Fibroblast of lung (primary cell): Measurements from ENCODE around the gene COASY. TPM values are rescaled to one million over a fixed set of nuclear protein-coding genes. Genes with fewer than 3 reads are reported as not detected.

Source experiments
- DNase-seq, 2 donors: peaks; one replicate each; pipeline versions ENCODE4 v3.0.0 to v3.0.0-alpha.2; 2010; ENCODE audit warnings: low read depth in 2 of 2
- H2AFZ ChIP-seq: 2 replicates; pipeline ENCODE4 v1.5.1; 2012; ENCODE audit warnings: low read length, control low read depth, inconsistent platforms
- H3K27ac ChIP-seq: 2 replicates; pipeline ENCODE4 v1.5.1; 2011; ENCODE audit warnings: low read length, control low read depth; ENCODE audit not compliant: insufficient read depth
- H3K27me3 ChIP-seq: 2 replicates; pipeline ENCODE4 v1.5.1; 2011; ENCODE audit warnings: mild to moderate bottlenecking, low read length; ENCODE audit not compliant: control insufficient read depth, insufficient read depth
- H3K36me3 ChIP-seq: 2 replicates; pipeline ENCODE4 v1.5.1; 2011; ENCODE audit warnings: low read length; ENCODE audit not compliant: control insufficient read depth, insufficient read depth
- H3K4me1 ChIP-seq: 2 replicates; pipeline ENCODE4 v1.5.1; 2011; ENCODE audit warnings: low read length; ENCODE audit not compliant: control insufficient read depth, insufficient read depth; ENCODE audit errors: extremely low read depth
- H3K4me2 ChIP-seq: 2 replicates; pipeline ENCODE4 v1.5.1; 2011; ENCODE audit warnings: low read length, control low read depth; ENCODE audit not compliant: insufficient read depth; ENCODE audit errors: extremely low read depth
- H3K4me3 ChIP-seq, 4 experiments: fragments of 200-600 bp in 1 of 4; sonication (generic) in 1 of 4; replicated peaks in 1 of 4; 2 replicates each; pipeline ENCODE4 v1.5.1; 2011 to 2016; ENCODE audit warnings: low read length in 4 of 4, low read depth in 3 of 4, mild to moderate bottlenecking in 3 of 4, control low read depth in 2 of 4, inconsistent platforms in 1 of 4, mixed read lengths in 1 of 4; ENCODE audit not compliant: insufficient read depth in 1 of 4; ENCODE audit errors: control extremely low read depth in 1 of 4
- H3K79me2 ChIP-seq: 2 replicates; pipeline ENCODE4 v1.5.1; 2012; ENCODE audit warnings: mild to moderate bottlenecking, low read length, inconsistent platforms; ENCODE audit not compliant: control insufficient read depth, insufficient read depth
- H3K9ac ChIP-seq: 2 replicates; pipeline ENCODE4 v1.5.1; 2011; ENCODE audit warnings: mild to moderate bottlenecking, low read length, control low read depth; ENCODE audit not compliant: insufficient read depth
- H3K9me3 ChIP-seq: 2 replicates; pipeline ENCODE4 v1.5.1; 2012; ENCODE audit warnings: low read depth, low read length; ENCODE audit not compliant: control insufficient read depth, insufficient read depth
- H4K20me1 ChIP-seq: 2 replicates; pipeline ENCODE4 v1.5.1; 2011; ENCODE audit warnings: low read length; ENCODE audit not compliant: control insufficient read depth, insufficient read depth; ENCODE audit errors: extremely low read depth
- CTCF ChIP-seq, 2 donors: IDR thresholded peaks in 1 of 2; conservative IDR thresholded peaks in 1 of 2; 1 replicate in 1 of 2; 2 replicates in 1 of 2; pipeline ENCODE4 v1.5.1; 2011 to 2012; ENCODE audit warnings: low read length in 2 of 2, control low read depth in 1 of 2, inconsistent platforms in 1 of 2, low read depth in 1 of 2, mild to moderate bottlenecking in 1 of 2
- EZH2 ChIP-seq: IDR thresholded peaks from 2 replicates; pipeline ENCODE4 v1.5.1; 2012; ENCODE audit warnings: low read length, control low read depth, mild to moderate bottlenecking; ENCODE audit errors: missing control alignments
- polyA plus RNA-seq, 2 donors: library from polyadenylated mRNA; depleted of rRNA in 1 of 2; stranded (reverse) in 1 of 2; unstranded in 1 of 2; fragments of >200 nt; gene quantifications; 2 replicates each; pipeline ENCODE4 v1.2.1, GENCODE V29; 2011 to 2012; ENCODE audit warnings: missing spikeins in 1 of 2
- total RNA-seq: library from RNA; depleted of rRNA; stranded (reverse); fragments of >200 nt; gene quantifications from 2 replicates; pipeline ENCODE4 v1.2.1, GENCODE V29; 2014

The COASY gene
- total and polyA plus RNA-seq, 2 donors (not counting 1 experiment from before 2014, with no cell fraction given), result 16.5 to 20.3 TPM

GRCh38 chr17:42585353-42585752 lies 23.4 kb downstream of the COASY start:
- TF ChIP-seq EZH2 (no peak), CTCF (conservative IDR thresholded peaks at IDR 0.05 in 1 of 2, IDR thresholded peaks at IDR 0.05 in 1 of 2; ENCODE audit: low read depth in 1 of 2, low read length in 2 of 2) (no peak)
- no peak overlapping the region for H2AFZ ChIP-seq
- no peak overlapping the region for H3K4me2 ChIP-seq
- H3K9me3 ChIP-seq, result no peaks in the 10 kb centered on the region
- H3K27me3 ChIP-seq, result no peaks in the 10 kb centered on the region
- no peaks in the 10 kb centered on the region for H3K4me1 ChIP-seq
- no peak overlapping the region for H3K9ac ChIP-seq
- no peak overlapping the region for H3K27ac ChIP-seq
- no peaks in the 10 kb centered on the region for H4K20me1 ChIP-seq
- H3K36me3 ChIP-seq, result peaks cover 14% of the 10 kb centered on the region
- H3K4me3 ChIP-seq, result no peak overlapping the region
- no peak for DNase-seq
- H3K79me2 ChIP-seq, result no peaks in the 10 kb centered on the region

- Histone ChIP-seq H3K4me2 (no peak overlapping the region), H3K9ac (no peak overlapping the region), H3K27ac (no peak overlapping the region), H2AFZ (no peak overlapping the region), H3K27me3 (no peaks in the 10 kb centered on the region), H3K9me3 (no peaks in the 10 kb centered on the region), H3K36me3 (peaks cover 14% of the 10 kb centered on the region), H3K4me3 (no peak overlapping the region), H4K20me1 (no peaks in the 10 kb centered on the region), H3K79me2 (no peaks in the 10 kb centered on the region), H3K4me1 (no peaks in the 10 kb centered on the region)
- DNase-seq, result no peak
- TF ChIP-seq EZH2 (no peak), CTCF (conservative IDR thresholded peaks at IDR 0.05 in 1 of 2, IDR thresholded peaks at IDR 0.05 in 1 of 2; ENCODE audit: low read depth in 1 of 2, low read length in 2 of 2) (no peak)
Observed at GRCh38 chr17:42586514-42587230, 24.7 kb downstream of the COASY start.

GRCh38 chr17:42590886-42591285 lies 28.9 kb downstream of the COASY start:
- Histone ChIP-seq H3K79me2 (no peaks in the 10 kb centered on the region), H3K36me3 (no peaks in the 10 kb centered on the region), H3K9ac (no peak overlapping the region), H3K4me1 (no peaks in the 10 kb centered on the region), H2AFZ (no peak overlapping the region), H3K27ac (no peak overlapping the region), H3K27me3 (no peaks in the 10 kb centered on the region), H3K4me2 (no peak overlapping the region), H3K9me3 (no peaks in the 10 kb centered on the region), H4K20me1 (no peaks in the 10 kb centered on the region), H3K4me3 (no peak overlapping the region)
- no peak for DNase-seq
- no peak for TF ChIP-seq CTCF (conservative IDR thresholded peaks at IDR 0.05 in 1 of 2, IDR thresholded peaks at IDR 0.05 in 1 of 2; ENCODE audit: low read depth in 1 of 2, low read length in 2 of 2)
- no peak for TF ChIP-seq EZH2
